K562 (cell line): ENCODE measurements around the gene PMEPA1. TPM values are rescaled to one million over a fixed set of nuclear protein-coding genes. Genes with fewer than 3 reads are reported as not detected.

Source experiments
- CREB1 ChIP-seq, 2 experiments: sonication (generic) in 1 of 2; formaldehyde crosslinking in 1 of 2; IDR thresholded peaks; 2 replicates each; pipeline versions ENCODE4 v1.6.1 to v1.8.0; 2012 to 2022; ENCODE audit warnings: inconsistent platforms in 1 of 2, mild to moderate bottlenecking in 1 of 2, missing genetic modification reagents in 1 of 2, moderate library complexity in 1 of 2
- DLX4 ChIP-seq: fragments of 250-450 bp; sonication (Bioruptor Pico); IDR thresholded peaks from 2 replicates; pipeline ENCODE4 v1.6.1; 2021; ENCODE audit warnings: mild to moderate bottlenecking
- DMBX1 ChIP-seq: fragments of 250-450 bp; sonication (Bioruptor Pico); IDR thresholded peaks from 2 replicates; pipeline ENCODE4 v1.8.0; 2022; ENCODE audit warnings: inconsistent platforms, mild to moderate bottlenecking, moderate library complexity, borderline replicate concordance
- HMBOX1 ChIP-seq: sonication (generic); IDR thresholded peaks from 2 replicates; pipeline ENCODE4 v1.6.1; 2016
- HSF4 ChIP-seq: fragments of 250-450 bp; sonication (Bioruptor Pico); IDR thresholded peaks from 2 replicates; pipeline ENCODE4 v2.1.2; 2022; ENCODE audit warnings: mild to moderate bottlenecking, moderate library complexity, borderline replicate concordance
- ILF3 ChIP-seq: fragments of 450-650 bp; IDR thresholded peaks from 2 replicates; pipeline ENCODE4 v1.6.1; 2018; ENCODE audit warnings: antibody characterized with exemption, mild to moderate bottlenecking, moderate library complexity, borderline replicate concordance
- MAFG ChIP-seq: fragments of 450-650 bp; conservative IDR thresholded peaks from 2 replicates; pipeline ENCODE4 v1.6.1; 2016; ENCODE audit warnings: missing genetic modification characterization, missing compliant biosample characterization
- RNF219 ChIP-seq: fragments of 250-450 bp; sonication (Bioruptor Pico); IDR thresholded peaks from 2 replicates; pipeline ENCODE4 v1.5.0; 2022; ENCODE audit warnings: mild to moderate bottlenecking
- ZNF699 ChIP-seq: fragments of 250-450 bp; sonication (Bioruptor Pico); IDR thresholded peaks from 2 replicates; pipeline ENCODE4 v1.8.0; 2021; ENCODE audit warnings: mild to moderate bottlenecking, moderate library complexity; ENCODE audit not compliant: insufficient replicate concordance
- polyA plus RNA-seq, 8 experiments: library from polyadenylated mRNA; depleted of rRNA in 4 of 8; stranded (reverse) in 5 of 8; unstranded in 3 of 8; fragments of >200 nt; fragmentation: Nextera tagmentation in 2 of 8; fragmentation: Illumina TruSeq in 1 of 8; extraction: Ambion mirVana in 2 of 8; extraction: Trizol in 1 of 8; gene quantifications; 2 replicates each; pipeline versions ENCODE4 v1.2.1 to v1.2.3, GENCODE V29; 2011 to 2014; ENCODE audit warnings: inconsistent platforms in 1 of 8, missing spikeins in 1 of 8
- total RNA-seq, 7 experiments: library from RNA; depleted of rRNA in 6 of 7; stranded (reverse); fragments of >200 nt in 6 of 7; fragmentation: Illumina TruSeq in 2 of 7; extraction: Trizol in 2 of 7; gene quantifications; 2 replicates each; pipeline versions ENCODE4 v1.2.1 to v1.2.3, GENCODE V29; 2011 to 2021; ENCODE audit warnings: low replicate concordance in 1 of 7
- TF ChIP-seq, protein P1 (sequence below), 3 experiments: fragments of 200-800 bp in 1 of 3; fragments of 250-450 bp in 1 of 3; fragments of 450-650 bp in 1 of 3; sonication (Bioruptor Pico) in 1 of 3; sonication (Bioruptor generic) in 1 of 3; formaldehyde crosslinking in 1 of 3; IDR thresholded peaks; 2 replicates each; pipeline versions ENCODE4 v1.6.1 to v1.8.0; 2016 to 2022; ENCODE audit warnings: mild to moderate bottlenecking in 2 of 3, missing genetic modification characterization in 2 of 3, missing compliant biosample characterization in 1 of 3, moderate library complexity in 1 of 3

Gene PMEPA1
- total and polyA plus RNA-seq, 9 of the 15 experiments (the other 6 are each of a cell fraction or from before 2014, with no cell fraction given) = 0.16 TPM; not detected in 8

DNA sequence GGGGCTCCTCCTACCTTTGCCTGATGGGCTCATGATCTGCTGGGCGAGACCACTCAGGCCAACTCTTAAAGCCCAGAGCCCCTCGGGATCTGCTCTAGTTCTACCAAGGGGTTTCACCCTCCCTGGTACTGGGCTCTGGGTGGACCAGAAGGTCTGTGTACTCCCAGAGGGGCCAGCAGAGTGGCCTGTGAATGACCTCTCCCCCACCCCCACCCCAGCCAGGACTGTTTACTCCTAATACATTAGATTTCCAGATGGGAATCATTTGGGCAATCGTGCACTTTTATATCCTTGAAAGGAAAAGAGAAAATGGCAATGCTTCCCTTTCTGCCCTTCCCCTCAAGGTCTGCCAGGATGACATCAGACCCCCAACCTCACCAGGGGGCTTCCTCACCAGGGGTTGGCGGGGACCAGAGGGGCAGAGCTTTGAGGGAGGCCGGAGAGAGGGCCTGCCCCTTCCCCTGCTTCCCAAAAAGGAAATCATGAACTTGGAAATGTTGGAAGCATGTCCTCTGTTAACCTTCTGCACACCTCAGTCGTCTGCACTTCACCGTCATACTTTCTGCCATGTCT lies 37.1 kb upstream of the PMEPA1 start (continued):
- TF ChIP-seq DLX4 (CRISPR knock-in tag) (no peak), HSF4 (CRISPR knock-in tag) (no peak), HMBOX1 (no peak), ILF3 (no peak), CREB1 (IDR thresholded peaks at IDR 0.05) (no peak), CREB1 (CRISPR knock-in tag; IDR thresholded peaks at IDR 0.05) (no peak), MAFG (tag) (no peak), DMBX1 (CRISPR knock-in tag) (no peak), RNF219 (CRISPR knock-in tag) (no peak), ZNF699 (no peak)
- TF ChIP-seq, protein P1, sequence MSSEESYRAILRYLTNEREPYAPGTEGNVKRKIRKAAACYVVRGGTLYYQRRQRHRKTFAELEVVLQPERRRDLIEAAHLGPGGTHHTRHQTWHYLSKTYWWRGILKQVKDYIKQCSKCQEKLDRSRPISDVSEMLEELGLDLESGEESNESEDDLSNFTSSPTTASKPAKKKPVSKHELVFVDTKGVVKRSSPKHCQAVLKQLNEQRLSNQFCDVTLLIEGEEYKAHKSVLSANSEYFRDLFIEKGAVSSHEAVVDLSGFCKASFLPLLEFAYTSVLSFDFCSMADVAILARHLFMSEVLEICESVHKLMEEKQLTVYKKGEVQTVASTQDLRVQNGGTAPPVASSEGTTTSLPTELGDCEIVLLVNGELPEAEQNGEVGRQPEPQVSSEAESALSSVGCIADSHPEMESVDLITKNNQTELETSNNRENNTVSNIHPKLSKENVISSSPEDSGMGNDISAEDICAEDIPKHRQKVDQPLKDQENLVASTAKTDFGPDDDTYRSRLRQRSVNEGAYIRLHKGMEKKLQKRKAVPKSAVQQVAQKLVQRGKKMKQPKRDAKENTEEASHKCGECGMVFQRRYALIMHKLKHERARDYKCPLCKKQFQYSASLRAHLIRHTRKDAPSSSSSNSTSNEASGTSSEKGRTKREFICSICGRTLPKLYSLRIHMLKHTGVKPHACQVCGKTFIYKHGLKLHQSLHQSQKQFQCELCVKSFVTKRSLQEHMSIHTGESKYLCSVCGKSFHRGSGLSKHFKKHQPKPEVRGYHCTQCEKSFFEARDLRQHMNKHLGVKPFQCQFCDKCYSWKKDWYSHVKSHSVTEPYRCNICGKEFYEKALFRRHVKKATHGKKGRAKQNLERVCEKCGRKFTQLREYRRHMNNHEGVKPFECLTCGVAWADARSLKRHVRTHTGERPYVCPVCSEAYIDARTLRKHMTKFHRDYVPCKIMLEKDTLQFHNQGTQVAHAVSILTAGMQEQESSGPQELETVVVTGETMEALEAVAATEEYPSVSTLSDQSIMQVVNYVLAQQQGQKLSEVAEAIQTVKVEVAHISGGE (CRISPR knock-in tag; IDR thresholded peaks at IDR 0.05) = no peak
